Stomach (tissue), 9 donors: Measurements from ENCODE around the gene RALGAPA2. TPM values are rescaled to one million over a fixed set of nuclear protein-coding genes. Genes with fewer than 3 reads are reported as not detected.

Experiments
- DNase-seq, 2 donors: peaks; one replicate each; pipeline versions ENCODE4 v3.0.0 to v3.0.0-alpha.2; 2013 to 2019
- H3K27ac ChIP-seq, 5 donors: fragments of 200-600 bp in 4 of 5; sonication (generic) in 4 of 5; one replicate each; pipeline ENCODE4 v1.5.1; 2013 to 2019; ENCODE audit warnings: mild to moderate bottlenecking in 1 of 5, moderate library complexity in 1 of 5
- H3K27me3 ChIP-seq, 3 donors: fragments of 200-600 bp; sonication (generic); one replicate each; pipeline ENCODE4 v1.5.1; 2017 to 2019; ENCODE audit warnings: mixed run types in 1 of 3
- H3K36me3 ChIP-seq, 4 donors: fragments of 200-600 bp; sonication (generic); 1 replicate in 3 of 4; 2 replicates in 1 of 4; pipeline ENCODE4 v1.5.1; 2016 to 2019
- H3K4me1 ChIP-seq, 4 donors: fragments of 200-600 bp; sonication (generic); one replicate each; pipeline ENCODE4 v1.5.1; 2016 to 2019
- H3K4me3 ChIP-seq, 4 donors: fragments of 200-600 bp; sonication (generic) in 3 of 4; one replicate each; pipeline ENCODE4 v1.5.1; 2016 to 2019; ENCODE audit warnings: mild to moderate bottlenecking in 1 of 4
- H3K9me3 ChIP-seq, 4 donors: fragments of 200-600 bp; sonication (generic); one replicate each; pipeline ENCODE4 v1.5.1; 2016 to 2019
- CTCF ChIP-seq, 7 experiments: fragments of 450-650 bp in 4 of 7; fragments of 200-600 bp in 3 of 7; sonication (generic) in 3 of 7; IDR thresholded peaks; one replicate each; pipeline ENCODE4 v1.5.1; 2016 to 2019; ENCODE audit warnings: antibody characterized with exemption in 7 of 7, control low read depth in 2 of 7, mild to moderate bottlenecking in 1 of 7
- EP300 ChIP-seq: sonication (generic); formaldehyde crosslinking; IDR thresholded peaks from one replicate; pipeline ENCODE4 v1.6.1; 2017; ENCODE audit warnings: antibody characterized with exemption
- POLR2A ChIP-seq, 4 donors: fragments of 450-650 bp; IDR thresholded peaks; one replicate each; pipeline ENCODE4 v1.6.1; 2016; ENCODE audit warnings: antibody characterized with exemption in 4 of 4, control low read depth in 2 of 4, mild to moderate bottlenecking in 1 of 4, moderate library complexity in 1 of 4
- POLR2AphosphoS5 ChIP-seq, 3 donors: sonication (generic); formaldehyde crosslinking; IDR thresholded peaks; one replicate each; pipeline ENCODE4 v1.6.1; 2016; ENCODE audit warnings: antibody characterized with exemption in 3 of 3
- WGBS, 5 donors: extraction: QIAGEN DNeasy Blood & Tissue Kit in 3 of 5; methylation state at CpG; one replicate each; pipeline versions ENCODE4 v1.1.5 to v1.1.7; 2013 to 2018; 5-methylcytosine and 5-hydroxymethylcytosine counted together
- intact Hi-C: fragments of 100-400 bp; cut with DNase I; formaldehyde crosslinking; loops from one replicate; pipeline ENCODE4 v1.15.1; 2023; ENCODE audit warnings: low total_unique reads
- polyA plus RNA-seq, 3 donors: library from polyadenylated mRNA; stranded (reverse); fragments of 200-250 nt; gene quantifications; one replicate each; pipeline ENCODE4 v1.2.3, GENCODE V29; 2013
- total RNA-seq, 5 donors: library from RNA; depleted of rRNA; stranded (reverse); fragments of >200 nt; gene quantifications; one replicate each; pipeline versions ENCODE4 v1.1.0 to v1.2.3, GENCODE V29; 2014 to 2016
- donor health status: healthy with polysubstance abuse.
- donor health status: Bipolar disorder and iron deficiency.
- donor health status: healthy.

RALGAPA2 gene
- total and polyA plus RNA-seq, 8 donors, result 4.3 to 159 (median 48.7) TPM

GRCh38 chr20:20489648-20490341 is 222.6 kb downstream of the RALGAPA2 start:
- H3K36me3 ChIP-seq, result peaks cover 5 to 71% (median 50%) of the 10 kb centered on the region in 4 donors
- no peak overlapping the region for H3K27ac ChIP-seq
- no peak for TF ChIP-seq CTCF (IDR thresholded peaks at IDR 0.05)
- 58 to 72% (median 67%) methylated on average over 6 of the region's 6 CpGs for WGBS, 5 donors
- no peak overlapping the region for H3K4me3 ChIP-seq
- H3K9me3 ChIP-seq, result no peaks in the 10 kb centered on the region
- DNase-seq, result no peak
- H3K4me1 ChIP-seq, result peaks cover 0 to 22% (median 9%) of the 10 kb centered on the region in 4 donors
- H3K27me3 ChIP-seq, result no peaks in the 10 kb centered on the region
- intact Hi-C loops, result no loop called here

DNA sequence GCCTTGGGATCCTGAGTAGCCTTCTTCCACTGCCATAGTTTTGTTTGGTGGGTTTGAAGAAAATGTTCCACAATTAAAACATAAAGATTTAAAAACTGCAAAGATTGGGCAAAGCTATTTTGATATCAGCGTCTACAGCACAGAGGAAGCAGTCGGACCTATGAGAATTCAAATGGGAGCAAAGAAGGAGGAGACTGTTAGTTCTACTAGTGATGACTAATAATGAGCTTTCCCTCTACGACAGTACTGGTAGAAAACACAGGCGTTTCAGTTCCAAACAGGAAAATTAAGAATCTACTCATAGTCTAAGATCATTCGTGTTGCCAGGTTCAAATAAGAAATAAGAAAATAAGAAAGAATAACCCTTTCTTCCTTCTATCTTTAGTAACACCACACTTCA is 223.4 kb downstream of the RALGAPA2 start:
- H3K27me3 ChIP-seq, result no peaks in the 10 kb centered on the region
- H3K9me3 ChIP-seq, result no peaks in the 10 kb centered on the region
- no peak overlapping the region for H3K27ac ChIP-seq
- DNase-seq, result no peak
- peaks cover 0 to 67% (median 46%) of the 10 kb centered on the region in 4 donors for H3K36me3 ChIP-seq
- H3K4me1 ChIP-seq, result peaks cover 0 to 22% (median 9%) of the 10 kb centered on the region in 4 donors
- TF ChIP-seq EP300 (no peak), POLR2A (IDR thresholded peaks at IDR 0.05) (no peak), CTCF (IDR thresholded peaks at IDR 0.05) (no peak)
- WGBS, 5 donors, result 79 to 93% (median 84%) methylated on average over 5 of the region's 5 CpGs
- intact Hi-C loops, result no loop called here
- H3K4me3 ChIP-seq, result no peak overlapping the region

- intact Hi-C loops, result no loop called here
- H3K27me3 ChIP-seq, result no peaks in the 10 kb centered on the region
- H3K4me1 ChIP-seq, result peaks cover 0 to 16% (median 7%) of the 10 kb centered on the region in 4 donors
- no peak for TF ChIP-seq POLR2AphosphoS5 (IDR thresholded peaks at IDR 0.05)
- TF ChIP-seq EP300, result no peak
- no peak for TF ChIP-seq POLR2A (IDR thresholded peaks at IDR 0.05)
- TF ChIP-seq CTCF (IDR thresholded peaks at IDR 0.05), result no peak
- 50 to 72% (median 53%) methylated on average over 1 of the region's 1 CpG for WGBS, 5 donors
- H3K27ac ChIP-seq, result no peak overlapping the region
- H3K9me3 ChIP-seq, result no peaks in the 10 kb centered on the region
- no peak overlapping the region for H3K4me3 ChIP-seq
- H3K36me3 ChIP-seq, result peaks cover 0 to 70% (median 41%) of the 10 kb centered on the region in 4 donors
- no peak for DNase-seq
Observed at GRCh38 chr20:20488388-20488787, 224.1 kb downstream of the RALGAPA2 start.

GRCh38 chr20:20487811-20488210 is 224.6 kb downstream of the RALGAPA2 start:
- no peak for DNase-seq
- no peak for TF ChIP-seq POLR2A (IDR thresholded peaks at IDR 0.05)
- no peak for TF ChIP-seq CTCF (IDR thresholded peaks at IDR 0.05)
- TF ChIP-seq POLR2AphosphoS5 (IDR thresholded peaks at IDR 0.05), result no peak
- no peak for TF ChIP-seq EP300
- Histone ChIP-seq H3K4me3 (no peak overlapping the region), H3K9me3 (no peaks in the 10 kb centered on the region), H3K27me3 (no peaks in the 10 kb centered on the region), H3K4me1 (peaks cover under 1 to 16% (median 5%) of the 10 kb centered on the region in 4 donors), H3K36me3 (peaks cover 0 to 70% (median 39%) of the 10 kb centered on the region in 4 donors), H3K27ac (no peak overlapping the region)
- WGBS, 5 donors, result 92 to 96% (median 94%) methylated on average over 5 of the region's 5 CpGs
- intact Hi-C loops, result no loop called here
